NCI-H146 (cell line): Measurements from ENCODE around the gene COL1A2.

Experiments used
- DNase-seq: peaks from one replicate; lab custom pipeline; 2025; lab: John Stamatoyannopoulos, UW

The COL1A2 gene

DNA sequence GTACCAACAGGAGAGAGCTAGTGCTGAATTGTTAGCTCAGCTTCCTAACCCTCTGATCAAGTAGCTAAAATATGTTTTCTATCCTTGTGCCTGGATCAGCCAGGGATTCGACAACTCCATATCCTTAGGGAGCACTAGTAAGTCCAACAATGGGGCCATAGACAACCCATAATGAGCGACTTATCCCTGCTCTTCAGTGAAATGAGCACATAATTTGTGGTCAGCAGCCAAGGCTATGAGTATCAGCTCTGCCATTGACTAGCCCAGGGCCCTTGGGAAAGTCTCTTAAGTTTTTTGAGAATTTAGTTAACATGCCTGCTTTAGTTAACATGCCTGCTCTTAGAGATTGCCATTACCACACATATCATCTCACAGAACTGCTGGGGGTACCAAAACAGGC, 39.3 kb downstream of the COL1A2 start:
- DNase-seq = no peak

- DNase-seq = peak; percentile 78
Observed at GRCh38 chr7:94436018-94436604, 41.4 kb downstream of the COL1A2 start.

DNA sequence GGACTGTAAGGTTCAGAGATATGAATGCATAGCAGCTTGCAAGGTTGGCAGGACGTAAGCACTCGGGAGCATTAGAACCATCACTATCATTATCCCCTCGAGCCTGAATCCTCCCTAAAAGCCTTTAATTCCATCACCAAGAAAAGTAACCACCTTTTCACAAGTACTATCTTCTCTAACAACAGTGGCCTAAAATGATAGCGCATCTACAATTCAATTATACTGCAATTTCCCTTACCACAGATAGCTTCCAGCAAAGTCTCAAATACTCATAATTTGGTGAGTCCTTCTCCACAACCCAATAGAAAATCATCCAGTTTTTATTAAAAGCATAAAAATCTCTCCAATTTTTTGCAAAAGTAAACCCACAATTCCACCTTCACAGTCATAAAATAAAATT, 42.0 kb downstream of the COL1A2 start:
- no peak for DNase-seq

- DNase-seq = peak; percentile 58
Observed at GRCh38 chr7:94439893-94440381, 45.2 kb downstream of the COL1A2 start.

- DNase-seq = peak; percentile 78
Observed at GRCh38 chr7:94440451-94441039, 45.9 kb downstream of the COL1A2 start.

DNA sequence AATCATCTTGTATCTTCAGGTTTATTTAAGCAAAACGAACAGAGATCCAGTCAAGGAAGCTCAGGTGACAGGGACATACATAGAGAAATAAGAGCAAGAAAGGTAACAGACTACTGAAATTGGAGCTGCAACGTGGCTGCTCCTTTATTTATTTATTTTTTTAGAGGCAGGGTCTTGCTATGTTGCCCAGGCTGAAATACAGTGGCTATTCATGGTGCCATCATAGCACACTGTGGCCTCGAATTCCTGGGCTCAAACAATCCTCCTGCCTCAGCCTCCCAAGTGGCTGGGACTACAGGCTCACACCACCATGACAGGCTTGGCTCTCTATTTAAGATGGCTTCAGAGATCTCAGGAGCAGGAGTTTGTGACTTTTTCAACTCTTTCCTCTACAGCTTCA, 46.4 kb downstream of the COL1A2 start:
- no peak for DNase-seq

- DNase-seq = no peak
Observed at GRCh38 chr7:94442639-94443038, 47.9 kb downstream of the COL1A2 start.

DNA sequence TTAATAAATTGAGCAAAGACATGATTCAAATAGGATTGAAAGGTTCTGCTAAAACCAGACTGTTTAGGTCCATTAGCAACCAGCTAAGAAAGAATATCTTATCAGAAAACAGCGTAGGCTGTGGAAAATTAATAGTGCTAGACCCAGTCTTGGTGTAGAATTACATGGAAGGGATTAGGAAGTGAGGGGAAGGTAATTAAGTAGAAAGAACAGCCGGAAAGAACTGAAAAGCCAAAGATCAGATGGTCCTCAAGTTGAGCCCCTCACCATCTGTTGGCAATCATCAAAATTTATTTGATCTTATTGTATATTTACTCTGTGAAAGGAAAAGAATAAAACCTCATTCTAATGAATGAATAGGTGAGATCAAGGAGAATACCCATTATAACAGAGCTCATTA, 50.1 kb downstream of the COL1A2 start:
- DNase-seq = peak; percentile 61

- peak; percentile 17 for DNase-seq
Observed at GRCh38 chr7:94445696-94446194, 51.0 kb downstream of the COL1A2 start.

DNA sequence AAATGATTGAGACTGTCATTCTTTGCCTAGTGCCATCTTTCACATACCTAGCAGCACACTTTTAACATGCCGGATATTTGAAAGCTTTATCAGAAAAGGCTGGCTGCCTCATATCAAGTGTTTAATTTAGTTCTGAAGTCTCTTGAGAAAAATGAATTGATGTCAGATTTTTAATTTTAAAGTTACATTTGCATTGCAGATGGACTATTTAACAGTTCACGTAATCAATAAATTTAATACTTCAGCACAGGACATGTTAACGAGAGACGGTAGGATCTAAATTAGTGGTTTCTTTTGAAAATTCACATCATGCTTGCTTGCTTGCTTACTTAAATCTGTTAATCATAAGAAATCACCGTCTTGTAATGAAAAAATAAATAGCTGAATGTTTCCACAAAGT, 51.6 kb downstream of the COL1A2 start:
- no peak for DNase-seq

DNA sequence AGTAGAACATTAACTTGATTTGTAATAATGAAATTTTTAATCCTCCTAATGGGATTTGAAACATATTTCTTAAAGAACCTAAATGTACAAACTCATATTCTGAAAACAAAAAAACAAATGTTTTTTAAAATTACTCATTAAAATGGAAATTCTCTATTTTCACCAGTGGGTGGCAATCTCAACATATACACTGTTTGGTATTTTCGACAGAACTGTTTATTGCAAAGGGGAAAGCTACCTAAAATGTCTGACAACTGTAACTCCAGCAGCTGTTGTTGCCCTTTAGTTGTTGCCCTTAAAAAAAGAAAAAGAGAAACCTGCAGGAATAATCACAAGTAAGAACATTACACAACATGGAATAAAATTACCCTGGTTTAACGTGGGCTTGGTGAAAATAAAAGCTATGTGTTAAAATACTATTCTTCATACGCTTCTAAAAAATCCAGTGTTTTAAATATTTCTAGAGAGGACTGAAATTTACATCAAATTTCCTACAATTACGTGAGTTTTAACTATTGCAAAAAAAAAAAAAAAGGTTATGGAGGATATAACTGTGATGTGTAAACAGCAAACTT, 54.5 kb downstream of the COL1A2 start:
- DNase-seq = peak; percentile 66

- DNase-seq = no peak
Observed at GRCh38 chr7:94450044-94450697, 55.5 kb downstream of the COL1A2 start.

GRCh38 chr7:94451187-94451586, 56.5 kb downstream of the COL1A2 start:
- DNase-seq = no peak

DNA sequence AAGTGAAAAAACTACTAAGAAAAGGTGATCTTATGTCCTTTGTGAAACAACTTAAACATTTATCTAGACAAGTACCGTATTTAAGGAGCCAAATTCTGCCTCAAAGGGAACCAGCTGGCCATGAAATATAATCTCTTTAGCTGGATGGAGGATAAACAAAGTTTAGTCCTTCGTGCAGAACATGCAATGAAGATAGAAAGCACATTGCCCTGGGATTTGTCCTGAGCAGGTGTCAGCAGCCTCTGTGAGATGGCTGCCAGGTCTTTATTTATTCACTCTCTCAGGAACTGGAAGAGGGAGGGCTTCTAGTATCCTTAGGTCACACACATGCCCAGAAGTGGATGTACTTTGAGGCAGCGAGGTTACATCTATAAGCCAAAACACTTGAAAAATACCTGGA, 57.5 kb downstream of the COL1A2 start:
- DNase-seq = peak; percentile 85

GRCh38 chr7:94453898-94454297, 59.2 kb downstream of the COL1A2 start:
- DNase-seq = no peak

- no peak for DNase-seq
Observed at GRCh38 chr7:94458041-94458440, 63.3 kb downstream of the COL1A2 start.

- no peak for DNase-seq
Observed at GRCh38 chr7:94466516-94466915, 71.8 kb downstream of the COL1A2 start.

GRCh38 chr7:94471604-94472003, 76.9 kb downstream of the COL1A2 start:
- no peak for DNase-seq

- DNase-seq = no peak
Observed at GRCh38 chr7:94472608-94473007, 77.9 kb downstream of the COL1A2 start.

- no peak for DNase-seq
Observed at GRCh38 chr7:94476251-94476840, 81.7 kb downstream of the COL1A2 start.

- no peak for DNase-seq
Observed at GRCh38 chr7:94477878-94478277, 83.2 kb downstream of the COL1A2 start.

DNA sequence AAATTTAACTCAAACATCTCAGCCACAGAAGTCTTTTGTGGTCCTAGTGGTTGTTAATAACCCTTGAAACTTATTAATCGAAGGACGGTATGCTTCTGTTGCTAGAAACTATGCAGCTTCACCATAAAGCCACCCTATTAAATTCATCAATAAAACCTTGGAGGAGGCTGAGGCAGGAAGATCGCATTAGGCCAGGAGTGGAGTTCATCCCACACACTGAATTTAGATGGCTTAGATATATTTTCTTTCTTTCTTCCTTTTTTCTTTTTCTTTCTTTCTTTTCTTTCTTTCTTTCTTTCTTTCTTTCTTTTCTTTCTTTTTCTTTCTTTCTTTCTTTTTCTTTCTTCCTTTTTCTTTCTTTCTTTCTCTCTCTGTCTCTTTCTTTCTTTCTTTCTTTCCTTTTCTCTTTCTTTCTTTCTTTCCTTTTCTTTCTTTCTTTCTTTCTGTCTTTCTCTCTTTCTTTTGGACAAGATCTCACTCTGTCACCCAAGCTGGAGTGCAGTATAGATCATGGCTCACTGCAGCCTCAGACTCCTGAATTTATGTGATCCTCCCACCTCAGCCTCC, 84.0 kb downstream of the COL1A2 start:
- DNase-seq = no peak
